GM21447 (cell line): ENCODE data around the gene ACSF2.
"Not testable (repeated sequence)": the region's sequence is repeated elsewhere in the genome, so short reads cannot be mapped to it uniquely, and the experiment has no call there.

Experiments
- ATAC-seq: cut with Tn5 transposase; IDR thresholded peaks from one replicate; pipeline ENCODE4 v1.9.1; 2021; ENCODE audit not compliant: unreplicated experiment

ACSF2 gene, protein sequence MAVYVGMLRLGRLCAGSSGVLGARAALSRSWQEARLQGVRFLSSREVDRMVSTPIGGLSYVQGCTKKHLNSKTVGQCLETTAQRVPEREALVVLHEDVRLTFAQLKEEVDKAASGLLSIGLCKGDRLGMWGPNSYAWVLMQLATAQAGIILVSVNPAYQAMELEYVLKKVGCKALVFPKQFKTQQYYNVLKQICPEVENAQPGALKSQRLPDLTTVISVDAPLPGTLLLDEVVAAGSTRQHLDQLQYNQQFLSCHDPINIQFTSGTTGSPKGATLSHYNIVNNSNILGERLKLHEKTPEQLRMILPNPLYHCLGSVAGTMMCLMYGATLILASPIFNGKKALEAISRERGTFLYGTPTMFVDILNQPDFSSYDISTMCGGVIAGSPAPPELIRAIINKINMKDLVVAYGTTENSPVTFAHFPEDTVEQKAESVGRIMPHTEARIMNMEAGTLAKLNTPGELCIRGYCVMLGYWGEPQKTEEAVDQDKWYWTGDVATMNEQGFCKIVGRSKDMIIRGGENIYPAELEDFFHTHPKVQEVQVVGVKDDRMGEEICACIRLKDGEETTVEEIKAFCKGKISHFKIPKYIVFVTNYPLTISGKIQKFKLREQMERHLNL

DNA sequence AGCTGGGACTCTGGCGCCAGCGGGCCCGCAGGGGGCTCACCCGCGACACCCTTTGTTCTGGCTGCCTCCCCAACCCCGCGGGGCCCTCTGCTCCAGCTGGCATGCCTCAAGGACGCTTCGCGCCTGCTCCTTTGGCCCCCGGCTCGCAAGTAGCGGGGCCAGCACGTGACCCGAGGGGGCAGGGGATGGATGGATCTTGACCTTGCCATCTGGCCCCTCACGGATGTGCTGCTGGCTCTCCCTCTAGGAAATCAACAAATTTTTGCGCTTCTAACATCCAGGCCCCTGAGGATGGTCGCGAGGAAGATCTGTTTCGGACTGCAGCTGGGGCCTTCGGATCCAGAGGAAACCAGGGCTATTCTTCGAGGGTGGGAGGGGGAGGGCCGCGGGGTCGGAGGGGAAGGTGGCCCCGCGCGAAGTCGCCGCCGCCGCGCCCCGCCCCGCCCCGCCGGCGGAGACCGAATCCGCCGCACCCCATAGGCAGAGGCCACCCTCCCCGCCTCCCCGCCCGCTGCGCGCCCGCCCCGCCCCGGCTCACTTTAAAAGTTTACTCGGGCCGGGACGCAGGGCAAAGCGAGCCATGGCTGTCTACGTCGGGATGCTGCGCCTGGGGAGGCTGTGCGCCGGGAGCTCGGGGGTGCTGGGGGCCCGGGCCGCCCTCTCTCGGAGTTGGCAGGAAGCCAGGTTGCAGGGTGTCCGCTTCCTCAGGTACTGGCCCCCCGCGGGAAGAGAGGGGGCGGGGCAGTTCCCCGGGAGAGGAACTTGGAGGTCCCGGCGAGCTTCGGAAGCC lies at the start of gene ACSF2:
Gene ACSF2 (plus strand): TSS at position 537 of the 790 bp plus-strand sequence. CDS start 44 bp downstream, at position 581.
- ATAC-seq: peak; percentile 44

DNA sequence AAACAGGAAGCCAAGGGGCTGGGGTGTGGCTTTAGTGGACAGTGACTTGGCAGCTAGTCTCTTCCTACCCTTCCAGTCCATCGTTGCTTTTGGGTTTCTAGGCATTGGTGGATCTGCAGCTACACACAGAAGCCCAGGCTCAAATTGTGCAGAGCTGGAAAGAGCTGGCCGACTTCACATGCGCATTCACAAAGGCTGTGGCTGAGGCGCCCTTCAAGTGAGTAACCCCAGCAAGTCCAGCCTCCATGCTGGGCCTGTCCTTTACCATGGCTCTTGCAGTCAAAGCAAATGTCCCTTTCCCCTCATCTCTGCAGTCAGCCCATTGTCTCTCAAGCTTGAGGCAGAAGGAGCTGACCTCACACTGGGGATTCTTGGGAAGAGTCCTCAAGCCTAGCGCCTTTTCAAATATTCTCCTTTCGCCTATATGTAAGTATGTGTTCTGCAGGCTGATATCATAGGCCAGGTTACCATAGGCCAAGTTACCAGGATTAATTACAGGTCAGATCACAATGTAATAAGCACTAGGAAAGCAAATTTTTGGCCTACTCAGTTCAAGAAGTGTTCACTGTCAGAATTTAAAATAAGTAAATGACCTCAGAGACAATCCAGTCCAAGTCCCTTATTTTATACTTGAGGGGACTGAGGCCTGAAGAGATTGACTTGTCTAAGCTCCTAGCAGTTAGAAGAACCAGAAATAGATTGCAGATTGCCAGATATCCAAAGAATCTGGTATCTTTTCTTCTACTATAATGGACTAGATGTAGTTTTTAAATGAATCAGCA lies 46.5 kb upstream of the ACSF2 start:
- no peak for ATAC-seq

DNA sequence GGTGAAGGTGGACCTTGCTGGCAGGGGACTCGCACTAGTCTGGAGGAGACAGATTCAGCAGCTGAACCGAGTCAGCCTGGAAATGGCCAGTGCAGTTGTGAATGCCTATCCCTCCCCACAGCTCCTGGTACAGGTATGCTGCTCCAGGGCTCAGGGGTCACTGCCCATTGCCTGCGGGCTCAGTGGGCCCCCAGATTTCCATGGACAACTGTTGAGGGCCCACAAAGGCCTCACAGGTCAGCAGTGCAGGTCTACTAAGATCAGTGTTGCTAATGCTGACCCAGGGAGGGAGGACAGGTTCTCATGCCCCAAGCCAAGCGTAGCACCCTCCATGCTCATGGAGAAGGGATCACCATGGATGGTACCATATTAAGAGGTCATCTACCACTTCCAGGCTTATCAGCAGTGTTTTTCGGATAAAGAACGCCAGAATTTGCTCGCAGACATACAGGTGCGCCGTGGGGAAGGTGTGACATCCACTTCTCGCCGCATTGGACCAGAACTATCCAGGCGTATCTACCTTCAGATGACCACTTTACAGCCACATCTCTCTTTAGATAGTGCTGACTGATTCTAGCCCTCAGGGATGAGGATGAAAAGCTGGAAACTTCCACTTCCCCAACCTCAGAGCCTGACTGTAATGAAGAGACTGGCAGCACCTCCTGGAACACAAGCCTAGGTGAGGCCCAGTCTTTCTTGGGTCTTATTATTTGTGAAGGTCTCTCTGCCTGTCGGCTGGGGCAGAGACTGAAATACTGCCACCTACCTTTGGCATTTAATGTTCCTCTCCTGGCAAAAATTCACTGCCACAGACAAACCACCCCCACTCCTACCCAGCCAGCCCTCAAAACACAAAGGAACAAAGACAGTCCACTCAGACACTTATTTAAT lies 45.4 kb upstream of the ACSF2 start:
- ATAC-seq: no peak

DNA sequence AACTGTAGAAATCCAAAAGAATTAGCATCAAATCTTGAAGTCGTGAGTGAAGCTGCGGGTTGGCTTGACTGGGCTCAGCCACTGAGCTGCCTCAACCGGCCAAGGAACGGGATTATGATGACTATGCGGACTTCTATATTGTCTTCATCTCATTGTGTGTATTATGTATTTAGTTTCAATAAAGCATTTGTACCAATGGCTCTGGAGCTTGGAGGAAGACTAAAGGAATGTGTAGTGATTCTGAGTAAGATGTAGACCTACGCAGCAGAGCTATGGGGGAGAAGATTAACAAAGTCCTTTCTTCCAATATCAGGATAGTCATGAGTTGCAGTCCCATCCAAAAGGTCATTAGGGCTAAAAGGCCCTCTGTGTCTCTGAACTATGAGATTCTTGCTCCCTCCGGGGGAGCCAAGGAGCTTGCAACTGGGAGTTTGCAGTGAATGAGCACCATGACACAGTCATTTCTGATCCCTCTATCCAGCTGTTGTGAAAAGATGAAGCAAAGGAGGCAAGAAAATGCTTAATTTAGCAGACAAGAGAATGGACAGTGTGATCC lies 44.7 kb upstream of the ACSF2 start:
- no peak for ATAC-seq

DNA sequence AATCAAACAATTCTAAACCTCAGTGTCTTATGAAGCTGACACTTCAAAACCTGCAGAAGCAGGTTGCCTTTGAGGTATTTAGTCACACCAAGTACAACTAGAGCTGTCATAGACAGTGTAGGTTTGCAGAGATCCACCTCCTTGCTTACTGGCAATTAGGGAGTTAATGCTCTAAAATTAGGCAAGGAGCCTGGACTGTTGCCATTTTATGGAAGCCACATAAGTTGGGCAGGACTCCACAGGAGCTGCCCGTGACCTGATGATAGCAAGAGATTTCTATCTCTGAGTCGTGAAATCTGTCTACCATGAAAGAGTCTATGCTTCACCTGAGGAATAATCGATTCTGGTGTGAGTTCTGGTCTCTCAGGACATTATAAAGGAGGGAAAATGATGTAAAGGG lies 44.1 kb upstream of the ACSF2 start:
- no peak for ATAC-seq

DNA sequence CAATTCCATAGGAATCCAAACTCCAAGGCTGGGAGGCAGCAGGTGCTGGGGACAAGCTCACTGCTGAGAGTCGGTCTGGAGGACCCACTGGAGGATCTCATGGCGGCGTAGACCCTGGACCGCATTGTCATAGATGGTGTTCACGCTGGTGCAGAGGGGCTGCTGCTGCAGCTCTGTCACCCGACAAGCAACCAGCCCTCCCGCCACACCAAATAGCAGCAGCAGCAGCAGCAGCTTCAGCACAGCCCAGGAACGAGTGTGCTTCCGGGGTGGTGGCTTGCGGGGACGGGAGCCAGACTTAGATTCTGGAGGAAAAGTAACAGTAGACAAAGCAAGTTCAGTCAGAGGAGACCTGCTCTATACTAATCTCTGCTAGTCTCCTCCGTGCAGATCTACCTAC lies 43.1 kb upstream of the ACSF2 start:
- ATAC-seq: no peak

DNA sequence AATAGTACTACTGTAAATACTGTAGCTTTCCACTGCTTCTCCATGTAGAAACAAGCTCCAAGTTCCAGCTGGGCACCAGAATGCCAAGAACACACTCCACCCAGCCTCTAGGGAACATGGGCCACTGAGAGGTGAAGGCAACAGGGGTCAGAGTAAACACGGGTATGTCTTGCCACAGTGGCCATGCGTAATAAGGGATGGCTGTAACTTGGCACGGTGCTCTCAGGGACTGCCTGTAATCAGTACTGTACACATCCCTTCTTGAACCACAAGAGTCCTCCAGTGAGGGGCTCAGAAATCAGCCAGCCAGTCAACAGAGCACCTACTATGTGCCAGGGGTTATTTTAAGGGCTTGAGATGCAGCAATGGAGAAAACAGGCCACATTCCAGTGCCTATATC lies 39.5 kb upstream of the ACSF2 start:
- no peak for ATAC-seq

DNA sequence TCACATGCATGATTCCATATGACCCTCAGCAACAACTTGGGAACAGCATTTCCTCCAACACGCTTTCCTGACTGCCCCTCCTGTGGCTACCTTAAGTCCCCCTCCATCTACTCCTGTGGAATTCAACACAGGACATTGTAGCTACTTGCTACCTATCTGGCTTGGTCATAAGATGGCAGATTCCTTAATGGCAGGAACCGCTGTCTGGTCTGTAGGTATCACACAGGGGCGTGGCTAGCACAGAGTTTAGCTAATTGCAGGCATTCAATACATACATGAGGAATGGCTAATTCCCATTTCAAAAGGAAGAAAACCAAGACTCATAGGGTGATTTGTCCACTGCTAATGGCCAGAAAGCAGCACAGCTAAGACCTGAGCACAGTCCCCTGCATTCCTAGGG lies 37.3 kb upstream of the ACSF2 start:
- no peak for ATAC-seq

DNA sequence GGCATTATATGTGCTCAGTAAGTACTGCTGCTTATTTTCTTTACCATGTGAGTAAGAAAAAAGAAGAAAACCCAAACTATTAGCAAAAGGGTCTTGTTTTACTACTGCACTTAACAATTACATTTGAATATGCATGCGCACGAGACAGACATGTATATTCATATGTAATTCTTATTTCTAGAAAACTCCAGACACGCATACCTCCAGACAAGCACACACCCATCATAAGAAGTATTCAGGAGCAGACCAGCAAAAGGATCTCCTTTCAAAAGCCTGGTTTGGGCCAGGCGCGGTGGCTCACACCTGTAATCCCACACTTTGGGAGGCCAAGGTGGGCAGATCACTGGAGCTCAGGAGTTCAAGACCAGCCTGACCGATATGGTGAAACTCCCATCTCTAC lies 36.5 kb upstream of the ACSF2 start:
- no peak for ATAC-seq

DNA sequence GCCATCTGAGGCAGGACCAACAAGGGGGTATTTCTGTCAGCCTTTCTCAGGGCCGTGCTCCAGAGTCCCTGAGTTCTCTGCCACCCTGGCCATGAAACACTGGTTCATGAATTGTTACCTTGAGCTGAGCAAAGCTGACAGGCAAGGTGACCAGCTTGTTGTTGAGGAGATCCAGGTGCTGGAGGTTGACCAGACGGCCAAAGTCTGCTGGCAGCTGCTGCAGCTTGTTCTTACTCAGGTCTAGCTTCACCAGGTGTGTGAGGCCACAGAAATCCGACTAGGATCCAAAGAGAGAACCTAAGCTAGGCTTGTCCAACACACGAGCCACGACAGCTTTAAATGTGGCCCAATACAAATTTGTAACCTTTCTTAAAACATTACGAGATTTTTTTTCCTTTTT lies 33.4 kb upstream of the ACSF2 start:
- no peak for ATAC-seq

DNA sequence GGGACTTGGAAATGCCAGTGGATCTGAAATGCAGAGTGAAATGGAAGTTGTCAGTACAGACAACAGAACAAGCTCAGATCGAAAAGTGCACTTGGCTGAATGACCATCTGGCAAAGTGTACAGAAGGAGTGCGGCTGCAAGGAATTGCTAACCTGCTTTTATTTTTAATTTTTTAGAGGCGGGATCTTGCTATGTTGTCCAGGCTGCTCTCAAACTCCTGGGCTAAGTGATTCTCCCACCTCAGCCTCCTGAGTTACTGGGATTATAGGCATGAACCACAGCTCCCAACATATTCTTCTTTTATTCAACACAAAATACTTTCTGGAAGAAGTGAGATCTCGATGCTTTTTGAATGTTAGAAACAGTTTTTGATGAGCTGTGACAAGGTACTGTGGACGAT lies 32.3 kb upstream of the ACSF2 start:
- ATAC-seq: no peak

DNA sequence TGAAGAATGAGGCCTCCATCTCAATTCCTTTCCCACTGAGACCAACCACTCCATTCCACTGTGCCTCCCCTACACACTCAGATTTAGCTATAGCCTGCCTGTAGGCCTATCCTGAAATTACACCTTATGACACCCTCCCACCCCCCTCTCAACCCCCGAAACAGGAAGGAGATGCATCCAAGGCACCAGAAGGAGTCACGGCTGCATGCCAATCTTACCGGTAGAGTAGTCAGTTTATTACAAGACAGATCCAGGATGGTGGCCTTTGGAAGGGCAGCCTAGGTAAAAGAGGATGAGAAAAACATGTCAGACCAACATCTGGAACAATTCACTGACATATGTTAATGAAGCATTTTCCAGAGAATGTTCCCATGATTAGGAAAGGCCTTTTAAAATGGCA lies 31.3 kb upstream of the ACSF2 start:
- ATAC-seq: no peak

DNA sequence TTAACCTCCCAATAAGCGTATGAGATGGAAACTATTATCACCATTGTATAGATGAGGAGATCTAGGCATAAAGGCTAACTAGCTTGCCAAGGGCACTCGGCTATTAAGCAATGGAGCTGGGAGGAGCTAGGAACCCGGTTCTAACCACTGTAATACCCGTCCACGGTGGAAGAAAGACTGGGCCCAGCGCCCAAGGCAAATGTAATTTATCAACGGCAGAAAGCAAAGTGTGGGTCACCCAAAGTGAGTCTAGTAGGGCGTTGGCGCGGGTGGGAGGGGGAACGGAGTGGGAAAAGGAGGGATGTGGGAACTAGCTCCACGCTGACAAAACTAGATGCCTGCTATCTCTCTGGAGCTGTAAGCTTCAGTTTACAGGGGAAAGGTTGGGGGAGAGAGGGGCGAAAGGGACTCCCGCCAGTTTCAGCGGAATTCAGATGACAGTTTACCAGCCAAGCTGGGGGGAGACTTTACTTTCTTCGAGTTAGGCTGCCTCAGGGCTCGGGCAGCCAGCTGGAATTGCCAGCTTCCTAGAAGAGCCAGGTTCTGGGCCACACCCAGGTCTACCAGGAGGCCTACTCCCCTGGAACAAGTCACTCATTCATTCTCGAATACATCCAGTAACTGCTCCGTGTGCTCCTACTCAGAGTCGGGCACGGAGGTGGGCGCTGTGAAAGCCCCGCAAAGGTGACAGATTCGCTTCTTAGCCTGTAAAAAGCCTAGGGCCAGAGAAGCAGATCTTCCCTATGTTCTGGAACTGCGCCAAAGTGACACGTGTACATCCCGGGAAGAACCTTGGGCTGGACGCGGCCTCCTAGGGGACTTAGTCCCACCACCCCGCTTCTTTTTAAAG lies 29.5 kb upstream of the ACSF2 start:
- peak; percentile 23 for ATAC-seq

DNA sequence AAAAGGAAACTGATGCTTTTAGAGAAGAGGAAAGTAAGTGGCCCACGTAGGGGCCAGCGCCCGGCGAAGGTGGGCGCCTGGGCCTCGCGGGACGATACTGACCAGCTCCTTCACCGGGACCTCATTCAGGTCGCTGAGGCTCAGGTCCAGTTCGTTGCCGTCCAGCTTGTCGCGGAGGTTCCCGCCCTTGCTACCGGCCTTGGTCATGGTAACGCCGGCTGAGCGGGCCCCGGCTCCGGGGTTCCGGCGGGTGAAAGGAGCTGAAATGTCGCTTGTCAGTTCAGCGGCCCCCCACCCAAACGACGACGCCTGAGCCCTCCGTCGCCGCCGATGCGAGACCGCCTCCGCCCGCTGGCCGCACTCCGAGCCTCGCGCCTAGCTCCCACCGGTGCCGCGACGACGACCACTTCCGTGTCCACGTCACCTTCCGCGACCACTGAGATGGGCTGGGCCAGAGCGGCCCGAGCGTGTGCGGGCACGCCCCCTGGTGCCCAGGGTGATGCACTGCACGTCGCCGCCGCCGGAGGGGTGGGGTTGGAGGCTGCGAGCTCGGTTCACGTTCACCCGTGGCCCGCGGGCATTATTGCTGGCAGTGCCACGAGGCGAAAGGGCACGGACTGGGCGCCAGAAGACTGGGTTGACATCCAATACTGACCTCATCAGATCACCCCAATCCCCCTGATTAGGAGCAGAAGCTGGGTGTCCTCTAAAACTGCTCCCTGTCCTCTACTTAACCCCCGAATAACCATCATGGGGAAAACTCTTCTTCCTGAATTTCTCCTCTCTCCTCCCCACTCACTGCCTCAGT lies 28.7 kb upstream of the ACSF2 start, which contains the start of gene LRRC59:
Gene LRRC59 (minus strand): TSS at position 413 of the 808 bp plus-strand sequence. CDS start 206 bp downstream, at position 207.
- peak; percentile 96 for ATAC-seq

DNA sequence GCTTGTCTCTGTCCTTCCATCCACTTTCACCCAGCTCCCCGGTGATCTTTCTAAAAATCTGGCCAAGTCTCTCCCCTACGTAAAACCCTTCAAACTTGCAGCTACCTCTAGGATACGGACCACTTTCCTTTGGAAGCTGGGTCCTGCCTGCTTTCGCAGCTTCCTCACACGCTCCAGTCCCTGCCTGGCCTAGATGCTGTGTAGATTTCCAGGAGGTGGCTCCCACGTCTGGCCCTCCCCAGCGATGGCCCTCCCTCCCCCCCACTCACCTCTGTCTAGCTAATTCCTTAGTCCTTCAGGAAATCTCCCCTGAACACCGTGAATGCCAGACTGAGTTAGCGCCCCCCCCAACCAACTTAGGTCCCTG lies 28.1 kb upstream of the ACSF2 start:
- no peak for ATAC-seq

DNA sequence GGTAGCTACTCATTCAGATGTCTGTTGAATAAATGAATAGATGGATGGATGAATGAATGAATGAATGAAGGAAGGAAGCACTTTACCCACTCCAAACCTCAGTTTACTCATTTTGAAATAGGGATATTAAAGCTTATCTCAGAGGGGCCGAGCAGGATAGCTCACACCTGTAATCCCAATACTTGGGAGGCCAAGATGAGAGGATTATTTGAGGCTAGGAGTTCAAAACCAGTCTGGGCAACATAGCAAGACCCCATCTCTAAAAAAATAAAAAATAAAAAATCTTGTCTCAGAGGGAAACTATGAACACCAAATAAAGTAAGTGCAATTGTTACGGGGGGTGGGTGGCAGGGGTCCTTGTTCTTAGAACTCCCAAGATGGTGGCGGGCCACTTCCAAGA lies 27.3 kb upstream of the ACSF2 start:
- ATAC-seq: not testable (repeated sequence)

DNA sequence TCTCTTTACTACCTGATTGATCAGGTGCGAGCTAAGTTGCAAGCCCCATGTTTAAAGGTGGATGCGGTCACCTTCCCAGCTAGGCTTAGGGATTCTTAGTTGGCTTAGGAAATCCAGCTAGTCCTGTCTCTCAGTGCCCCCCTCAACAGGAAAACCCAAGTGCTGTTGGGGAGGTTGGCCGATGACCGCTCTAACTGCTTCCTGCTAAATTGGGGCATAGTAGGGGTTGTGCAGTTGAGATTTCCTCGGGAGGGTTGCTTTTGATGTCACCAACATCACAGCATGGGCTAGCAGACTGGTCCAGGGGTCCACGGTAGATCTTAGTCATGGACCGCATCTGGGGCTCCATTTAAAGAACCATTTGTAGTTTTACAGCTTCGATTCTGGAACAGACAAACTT lies 26.4 kb upstream of the ACSF2 start:
- not testable (repeated sequence) for ATAC-seq

DNA sequence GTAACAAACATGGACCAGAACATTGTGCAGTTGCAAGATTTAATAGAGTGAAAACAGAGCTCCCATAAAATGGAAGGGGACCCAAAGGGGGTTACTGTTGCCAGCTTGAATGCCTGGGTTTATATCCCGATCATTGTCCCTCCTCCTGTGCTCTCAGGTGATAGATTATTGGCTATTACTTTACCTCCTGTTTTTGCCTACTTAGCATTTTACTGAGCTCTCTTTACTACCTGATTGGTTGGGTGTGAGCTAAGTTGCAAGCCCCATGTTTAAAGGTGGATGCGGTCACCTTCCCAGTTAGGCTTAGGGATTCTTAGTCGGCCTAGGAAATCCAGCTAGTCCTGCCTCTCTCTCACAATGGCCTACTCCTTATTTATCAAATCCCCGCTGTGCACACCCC lies 20.7 kb upstream of the ACSF2 start:
- ATAC-seq: not testable (repeated sequence)
